Stimulated activated naive CD4-positive, alpha-beta T cell (primary cell): ENCODE measurements around the gene TMOD2.

Experiments
- DNase-seq, 6 experiments: peaks; one replicate each; lab custom pipeline; 2025; lab: John Stamatoyannopoulos, UW

TMOD2 gene

DNA sequence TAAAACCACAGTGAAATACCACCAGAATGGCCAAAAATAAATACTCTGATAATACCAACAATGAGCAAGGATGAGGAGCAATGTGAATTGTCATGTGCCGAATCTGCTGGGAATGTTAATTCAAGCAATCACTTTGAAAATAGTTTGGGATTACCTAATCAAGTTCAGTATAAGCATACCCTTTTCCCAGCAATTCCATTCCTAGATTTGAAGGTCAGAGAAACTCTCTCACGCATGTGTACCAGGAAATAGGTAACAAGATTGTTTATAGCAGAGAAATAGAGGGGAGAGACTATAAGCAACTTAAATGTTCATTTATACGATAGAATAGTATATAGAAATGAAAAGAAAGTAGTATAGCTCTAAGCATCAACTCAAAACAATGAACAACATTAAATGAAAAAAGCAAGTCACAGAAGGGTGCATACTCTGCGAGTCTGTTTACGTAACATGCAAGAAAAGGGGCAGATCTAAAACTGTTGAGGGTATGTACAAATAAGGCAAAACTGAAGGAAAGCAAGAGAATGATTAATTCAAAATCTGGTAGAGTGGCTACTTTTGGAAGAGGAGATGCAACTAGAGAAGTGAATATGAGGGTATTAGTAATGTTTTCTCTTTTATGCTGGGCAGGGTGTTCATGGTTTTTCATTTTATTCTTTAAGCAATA is 105.5 kb downstream of the TMOD2 start:
- DNase-seq, result no peak

GRCh38 chr15:51861557-51862359 is 110.4 kb downstream of the TMOD2 start:
- DNase-seq, result peak in 5 of 6 experiments; percentile 19 to 65 (median 57)

GRCh38 chr15:51863131-51863530 is 111.7 kb downstream of the TMOD2 start:
- DNase-seq, result no peak

- DNase-seq, result no peak
Observed at GRCh38 chr15:51864408-51865056, 113.1 kb downstream of the TMOD2 start.

- DNase-seq, result no peak
Observed at GRCh38 chr15:51865317-51865716, 113.9 kb downstream of the TMOD2 start.
